Stimulated activated naive CD8-positive, alpha-beta T cell treated with anti-CD3 and anti-CD28 coated beads, Interleukin-15, amount 100 ng/mL, for 72 hours (primary cell): ENCODE data around the gene MINDY4B.

ENCODE experiments used
- ATAC-seq: fragments of 150-1000 bp; cut with Tn5 transposase; 2 replicates; pipeline ENCODE4 v1.10.0; 2021; ENCODE audit warnings: mild to moderate bottlenecking, moderate library complexity
- DNase-seq, 2 donors: peaks; one replicate each; pipeline ENCODE4 v3.0.0; 2021 to 2022
- H3K27ac Mint-ChIP-seq, 2 donors: one replicate each; pipeline ENCODE4 v1.8.0; 2022; ENCODE audit warnings: mild to moderate bottlenecking in 2 of 2, mixed read lengths in 2 of 2, moderate library complexity in 2 of 2
- H3K27me3 Mint-ChIP-seq: one replicate; pipeline ENCODE4 v1.8.0; 2022; ENCODE audit warnings: mixed read lengths
- H3K4me1 Mint-ChIP-seq: one replicate; pipeline ENCODE4 v1.8.0; 2022; ENCODE audit warnings: mild to moderate bottlenecking, mixed read lengths
- H3K4me3 Mint-ChIP-seq, 2 donors: one replicate each; pipeline ENCODE4 v1.8.0; 2022; ENCODE audit warnings: mild to moderate bottlenecking in 2 of 2, mixed read lengths in 2 of 2, moderate library complexity in 1 of 2
- H3K9me3 Mint-ChIP-seq, 2 donors: one replicate each; pipeline ENCODE4 v1.8.0; 2022; ENCODE audit warnings: mixed read lengths in 2 of 2

MINDY4B gene

GRCh38 chr3:150905339-150905738, at the start of gene MINDY4B:
TSS of gene MINDY4B (minus strand) at chr3:150905439. CDS start at chr3:150905439, 0 bp downstream.
- H3K27ac Mint-ChIP-seq: no peak within 1 kb of the TSS
- H3K4me1 Mint-ChIP-seq: no peaks in the 10 kb centered on the region
- peaks cover 39% of the 10 kb centered on the region for H3K27me3 Mint-ChIP-seq
- DNase-seq (no peak), ATAC-seq (no peak)
- no peak within 1 kb of the TSS for H3K4me3 Mint-ChIP-seq
- no peaks in the 10 kb centered on the region for H3K9me3 Mint-ChIP-seq

DNA sequence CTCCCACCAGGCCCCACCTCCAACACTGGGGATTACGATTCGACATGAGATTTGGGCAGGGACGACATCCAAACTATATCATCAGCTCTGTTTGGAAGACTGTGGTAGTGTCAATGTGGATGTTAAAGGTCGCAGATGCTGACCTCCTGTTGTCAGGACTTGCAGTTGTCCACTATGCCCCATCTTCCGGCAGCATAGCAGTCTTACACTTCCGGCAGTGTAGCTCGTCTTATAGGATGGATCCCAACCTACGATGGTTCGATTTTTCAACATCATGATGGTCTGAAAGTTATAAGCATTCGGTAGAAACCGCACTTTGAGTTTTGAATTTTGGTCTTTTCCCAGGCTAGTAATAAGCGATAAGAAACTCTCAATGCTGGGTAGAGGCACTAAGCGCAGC, 46.7 kb upstream of the MINDY4B start:
- H3K27me3 Mint-ChIP-seq: peaks cover 32% of the 10 kb centered on the region
- DNase-seq (no peak), ATAC-seq (no peak)
- H3K4me3 Mint-ChIP-seq: no peak overlapping the region
- H3K9me3 Mint-ChIP-seq: peaks cover 0 to 5% of the 10 kb centered on the region in 2 donors
- H3K27ac Mint-ChIP-seq: no peak overlapping the region
- H3K4me1 Mint-ChIP-seq: no peaks in the 10 kb centered on the region

GRCh38 chr3:150945226-150946032, 40.2 kb upstream of the MINDY4B start:
- Mint-ChIP-seq H3K4me1 (no peaks in the 10 kb centered on the region), H3K27me3 (peaks cover 52% of the 10 kb centered on the region), H3K9me3 (no peaks in the 10 kb centered on the region), H3K4me3 (no peak overlapping the region), H3K27ac (no peak overlapping the region)
- DNase-seq: no peak
- no peak for ATAC-seq

GRCh38 chr3:150942221-150942620, 37.0 kb upstream of the MINDY4B start:
- Mint-ChIP-seq H3K27me3 (peaks cover 41% of the 10 kb centered on the region), H3K27ac (no peak overlapping the region), H3K4me3 (no peak overlapping the region), H3K9me3 (no peaks in the 10 kb centered on the region), H3K4me1 (no peaks in the 10 kb centered on the region)
- ATAC-seq: no peak
- no peak for DNase-seq

- no peak overlapping the region for H3K4me3 Mint-ChIP-seq
- H3K27me3 Mint-ChIP-seq: peaks cover 37% of the 10 kb centered on the region
- H3K4me1 Mint-ChIP-seq: no peaks in the 10 kb centered on the region
- no peak overlapping the region for H3K27ac Mint-ChIP-seq
- ATAC-seq (no peak), DNase-seq (no peak)
- no peaks in the 10 kb centered on the region for H3K9me3 Mint-ChIP-seq
Measured at GRCh38 chr3:150936693-150937092, 31.5 kb upstream of the MINDY4B start.

GRCh38 chr3:150933473-150933995, 28.3 kb upstream of the MINDY4B start:
- H3K27me3 Mint-ChIP-seq: peaks cover 37% of the 10 kb centered on the region
- ATAC-seq (no peak), DNase-seq (no peak)
- H3K27ac Mint-ChIP-seq: no peak overlapping the region
- H3K9me3 Mint-ChIP-seq: no peaks in the 10 kb centered on the region
- no peak overlapping the region for H3K4me3 Mint-ChIP-seq
- H3K4me1 Mint-ChIP-seq: no peaks in the 10 kb centered on the region

GRCh38 chr3:150931745-150932144, 26.5 kb upstream of the MINDY4B start:
- no peaks in the 10 kb centered on the region for H3K4me1 Mint-ChIP-seq
- no peak overlapping the region for H3K4me3 Mint-ChIP-seq
- ATAC-seq: no peak
- DNase-seq: no peak
- no peak overlapping the region for H3K27ac Mint-ChIP-seq
- H3K27me3 Mint-ChIP-seq: peaks cover 30% of the 10 kb centered on the region
- H3K9me3 Mint-ChIP-seq: no peaks in the 10 kb centered on the region

GRCh38 chr3:150930839-150931238, 25.6 kb upstream of the MINDY4B start:
- Mint-ChIP-seq H3K4me3 (no peak overlapping the region), H3K27me3 (peaks cover 28% of the 10 kb centered on the region), H3K4me1 (peaks cover 4% of the 10 kb centered on the region), H3K27ac (no peak overlapping the region), H3K9me3 (no peaks in the 10 kb centered on the region)
- DNase-seq (no peak), ATAC-seq (no peak)

DNA sequence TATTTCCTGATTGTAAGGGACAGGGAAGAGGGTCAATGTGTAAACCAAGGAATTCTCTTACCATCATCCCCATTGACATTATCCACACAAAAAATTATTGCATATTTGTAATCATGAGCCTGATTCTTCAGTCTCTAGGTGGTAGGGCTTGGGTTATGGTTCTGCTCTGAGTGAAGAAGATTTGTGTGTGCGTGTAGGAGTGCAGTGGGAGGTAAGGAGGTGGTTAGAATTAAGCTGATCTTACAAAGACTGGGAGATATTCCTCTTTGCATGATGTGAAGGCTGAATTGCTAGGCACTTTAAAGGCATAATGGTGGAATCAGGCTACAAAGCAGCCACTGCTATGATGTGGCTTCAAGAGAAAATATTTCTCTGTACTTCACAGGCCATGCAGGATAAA, 23.0 kb upstream of the MINDY4B start:
- ATAC-seq (no peak), DNase-seq (no peak)
- Mint-ChIP-seq H3K9me3 (no peaks in the 10 kb centered on the region), H3K4me1 (peaks cover 10% of the 10 kb centered on the region), H3K4me3 (no peak overlapping the region), H3K27ac (no peak overlapping the region), H3K27me3 (peaks cover 42% of the 10 kb centered on the region)

DNA sequence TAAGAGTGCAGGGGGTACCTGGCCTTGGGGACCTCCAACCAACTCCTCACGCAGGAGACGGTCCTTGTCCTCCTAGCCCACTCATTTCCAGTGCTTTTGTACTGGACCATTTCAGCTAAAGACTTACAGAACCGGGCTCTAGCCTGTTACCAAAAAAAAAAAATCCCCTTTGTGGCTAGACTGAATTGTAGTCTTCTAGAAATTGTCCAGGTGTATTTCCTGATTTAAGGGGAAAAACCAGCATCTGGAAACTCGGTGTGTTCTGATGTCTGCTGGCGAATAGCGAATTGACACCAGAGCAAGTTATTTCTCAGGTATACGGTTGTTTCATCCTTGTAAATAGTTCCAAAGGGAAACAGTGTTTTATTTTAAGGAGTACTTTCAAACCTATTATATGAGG, 21.1 kb upstream of the MINDY4B start:
- Mint-ChIP-seq H3K27me3 (peaks cover 25% of the 10 kb centered on the region), H3K4me3 (no peak overlapping the region), H3K27ac (no peak overlapping the region), H3K4me1 (peaks cover 10% of the 10 kb centered on the region), H3K9me3 (no peaks in the 10 kb centered on the region)
- DNase-seq (no peak), ATAC-seq (no peak)

GRCh38 chr3:150925751-150926201, 20.5 kb upstream of the MINDY4B start:
- peak; percentile 85 for ATAC-seq
- Mint-ChIP-seq H3K27me3 (peaks cover 25% of the 10 kb centered on the region), H3K4me1 (peaks cover 10% of the 10 kb centered on the region), H3K27ac (no peak overlapping the region), H3K4me3 (peak overlapping the region; percentile 69 to 71), H3K9me3 (no peaks in the 10 kb centered on the region)
- DNase-seq: peak; percentile 55 to 56

DNA sequence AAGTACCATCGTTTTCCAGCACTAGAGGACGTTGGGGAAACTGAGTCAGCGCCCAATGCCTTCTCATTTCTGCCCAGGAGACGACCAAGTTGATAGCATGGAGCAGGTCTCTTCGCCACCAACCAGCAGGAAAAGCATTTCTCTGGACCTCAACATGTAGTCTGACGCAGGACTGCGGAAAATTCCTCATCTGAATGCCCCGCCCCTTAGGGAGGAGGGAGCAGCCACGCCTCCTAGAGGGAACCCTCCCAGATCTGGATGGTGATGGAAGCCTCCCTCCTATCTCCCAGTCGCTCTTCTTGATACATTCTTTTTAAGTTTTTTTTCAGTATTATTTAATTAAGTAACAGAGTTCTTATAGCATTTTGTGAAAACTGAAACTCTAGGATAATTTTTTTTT, 17.4 kb upstream of the MINDY4B start:
- Mint-ChIP-seq H3K27me3 (peaks cover 40% of the 10 kb centered on the region), H3K4me3 (no peak overlapping the region), H3K9me3 (no peaks in the 10 kb centered on the region), H3K27ac (no peak overlapping the region), H3K4me1 (peaks cover 10% of the 10 kb centered on the region)
- ATAC-seq: no peak
- no peak for DNase-seq

GRCh38 chr3:150921209-150921608, 16.0 kb upstream of the MINDY4B start:
- ATAC-seq: no peak
- Mint-ChIP-seq H3K27ac (no peak overlapping the region), H3K27me3 (peaks cover 40% of the 10 kb centered on the region), H3K4me3 (no peak overlapping the region), H3K4me1 (peaks cover 10% of the 10 kb centered on the region), H3K9me3 (no peaks in the 10 kb centered on the region)
- DNase-seq: no peak

GRCh38 chr3:150920236-150920635, 15.0 kb upstream of the MINDY4B start:
- H3K27me3 Mint-ChIP-seq: peaks cover 32% of the 10 kb centered on the region
- DNase-seq (no peak), ATAC-seq (no peak)
- H3K4me3 Mint-ChIP-seq: no peak overlapping the region
- no peak overlapping the region for H3K27ac Mint-ChIP-seq
- H3K4me1 Mint-ChIP-seq: no peaks in the 10 kb centered on the region
- H3K9me3 Mint-ChIP-seq: no peaks in the 10 kb centered on the region

DNA sequence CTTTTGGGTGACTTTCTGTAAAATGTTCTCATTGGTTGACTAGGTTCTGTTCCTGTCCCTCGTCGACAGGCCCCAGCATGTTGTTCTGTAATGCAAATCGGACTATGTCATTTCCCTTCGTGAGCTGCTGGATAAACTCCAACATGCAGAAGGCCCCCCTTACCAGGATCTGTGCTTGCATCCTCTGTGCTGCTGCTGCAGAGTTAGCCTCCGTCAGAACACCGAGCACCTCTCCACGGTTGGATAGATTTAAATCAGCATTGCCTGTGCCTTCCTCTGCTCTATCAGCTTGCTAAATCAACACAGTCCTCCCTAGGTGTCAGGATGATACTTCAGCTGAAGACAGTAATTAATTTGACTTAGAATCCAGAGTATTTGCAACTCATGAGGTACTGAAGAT, 12.7 kb upstream of the MINDY4B start:
- Mint-ChIP-seq H3K4me1 (no peaks in the 10 kb centered on the region), H3K9me3 (no peaks in the 10 kb centered on the region), H3K27me3 (peaks cover 23% of the 10 kb centered on the region), H3K27ac (no peak overlapping the region), H3K4me3 (no peak overlapping the region)
- DNase-seq (no peak), ATAC-seq (no peak)

DNA sequence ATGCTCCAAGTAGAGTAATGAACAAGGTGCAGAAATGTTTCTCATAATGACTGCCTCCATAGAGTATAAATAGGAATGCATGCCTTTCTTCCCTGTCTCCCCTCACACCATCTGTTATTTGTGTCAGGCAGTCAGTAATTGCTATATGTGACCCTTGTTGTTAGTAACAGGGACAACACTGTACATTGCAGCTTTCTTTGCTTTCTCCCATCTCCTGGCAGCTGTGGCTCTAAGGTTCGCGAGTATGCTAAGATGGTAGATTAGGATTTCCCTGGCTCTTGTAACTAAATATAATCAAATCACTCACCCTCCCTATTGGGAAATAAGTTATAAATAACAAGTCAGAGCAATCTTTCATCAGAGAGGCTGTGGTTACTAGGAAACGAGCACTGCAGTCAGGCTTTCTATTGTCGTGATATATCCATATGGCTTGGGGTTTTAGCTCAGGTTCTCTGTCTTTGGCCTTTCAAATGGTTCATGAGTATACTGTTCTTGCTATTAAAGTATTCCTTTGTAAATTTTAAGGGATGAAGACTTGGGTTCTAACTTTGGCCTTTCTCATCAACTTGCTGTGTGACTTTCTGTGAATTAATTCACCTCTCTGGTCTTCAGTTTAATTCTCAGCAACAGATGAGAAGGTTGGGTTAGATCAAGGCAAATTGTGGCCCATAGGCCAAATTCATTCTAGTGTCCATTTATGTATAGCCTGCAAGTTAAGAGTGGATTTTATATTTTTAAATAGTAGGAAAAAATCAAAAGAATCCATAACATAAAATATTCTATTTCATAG, 8.1 kb upstream of the MINDY4B start:
- peaks cover 28% of the 10 kb centered on the region for H3K27me3 Mint-ChIP-seq
- ATAC-seq (no peak), DNase-seq (no peak)
- no peaks in the 10 kb centered on the region for H3K4me1 Mint-ChIP-seq
- no peak overlapping the region for H3K27ac Mint-ChIP-seq
- no peaks in the 10 kb centered on the region for H3K9me3 Mint-ChIP-seq
- no peak overlapping the region for H3K4me3 Mint-ChIP-seq
